ENCODE data around the gene FGF2. TPM values are rescaled to one million over a fixed set of nuclear protein-coding genes. Genes with fewer than 3 reads are reported as not detected.

The FGF2 gene
- total and polyA plus RNA-seq, 2 donors (not counting 1 experiment from before 2014, with no cell fraction given), result 0.13 TPM; not detected in 1

DNA sequence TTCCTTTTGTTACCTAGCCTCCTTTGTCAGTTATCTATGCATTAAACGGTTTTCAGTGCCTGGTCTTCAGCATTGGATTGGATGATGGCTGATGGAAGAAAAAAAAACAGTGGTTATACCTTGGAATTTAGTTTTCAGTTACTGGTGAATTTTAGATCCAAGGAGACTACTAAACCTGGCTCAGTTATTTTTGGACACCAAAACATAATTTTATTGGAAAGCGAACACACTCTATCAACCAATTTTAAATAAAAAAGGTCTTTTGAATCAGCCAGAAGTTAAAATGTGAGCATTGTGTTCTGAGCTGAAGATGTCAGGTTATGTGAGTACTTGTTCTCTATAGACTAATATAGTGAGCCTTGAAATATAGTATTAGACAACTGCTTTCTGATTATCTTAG is 32.1 kb downstream of the FGF2 start:
- H3K4me2 ChIP-seq (replicated peaks; ENCODE audit: low read depth, low read length, poor library complexity, severe bottlenecking), result no peak overlapping the region
- no peaks in the 10 kb centered on the region for H4K20me1 ChIP-seq (ENCODE audit: control insufficient read depth, insufficient read depth, low read length, poor library complexity, severe bottlenecking)
- Mint-ChIP-seq H3K4me1 (no peaks in the 10 kb centered on the region), H3K27me3 (peaks cover 20% of the 10 kb centered on the region), H3K9me3 (ENCODE audit: insufficient read depth) (no peaks in the 10 kb centered on the region), H3K27ac (no peak overlapping the region), H3K4me3 (no peak overlapping the region)
- H3K9me3 ChIP-seq (ENCODE audit: control extremely low read depth in 1 of 3, control insufficient read depth in 2 of 3, insufficient read depth in 1 of 3, low read length in 2 of 3), result no peaks in the 10 kb centered on the region
- DNase-seq (no peak), ATAC-seq (ENCODE audit: low read depth) (no peak)
- H3K4me1 ChIP-seq (ENCODE audit: control insufficient read depth in 2 of 2, insufficient read depth in 2 of 2, low read length in 2 of 2), result no peaks in the 10 kb centered on the region
- H2AFZ ChIP-seq (ENCODE audit: insufficient read depth, low read depth, low read length, poor library complexity, severe bottlenecking), result no peak overlapping the region
- no CpG with 5 or more reads among the region's 2 CpGs for WGBS (ENCODE audit: insufficient coverage)
- no peak overlapping the region for H3K27ac ChIP-seq (ENCODE audit: low read length in 2 of 2)
- intact Hi-C loops (cut with micrococcal nuclease), result no loop called here
- TF ChIP-seq, protein P1, sequence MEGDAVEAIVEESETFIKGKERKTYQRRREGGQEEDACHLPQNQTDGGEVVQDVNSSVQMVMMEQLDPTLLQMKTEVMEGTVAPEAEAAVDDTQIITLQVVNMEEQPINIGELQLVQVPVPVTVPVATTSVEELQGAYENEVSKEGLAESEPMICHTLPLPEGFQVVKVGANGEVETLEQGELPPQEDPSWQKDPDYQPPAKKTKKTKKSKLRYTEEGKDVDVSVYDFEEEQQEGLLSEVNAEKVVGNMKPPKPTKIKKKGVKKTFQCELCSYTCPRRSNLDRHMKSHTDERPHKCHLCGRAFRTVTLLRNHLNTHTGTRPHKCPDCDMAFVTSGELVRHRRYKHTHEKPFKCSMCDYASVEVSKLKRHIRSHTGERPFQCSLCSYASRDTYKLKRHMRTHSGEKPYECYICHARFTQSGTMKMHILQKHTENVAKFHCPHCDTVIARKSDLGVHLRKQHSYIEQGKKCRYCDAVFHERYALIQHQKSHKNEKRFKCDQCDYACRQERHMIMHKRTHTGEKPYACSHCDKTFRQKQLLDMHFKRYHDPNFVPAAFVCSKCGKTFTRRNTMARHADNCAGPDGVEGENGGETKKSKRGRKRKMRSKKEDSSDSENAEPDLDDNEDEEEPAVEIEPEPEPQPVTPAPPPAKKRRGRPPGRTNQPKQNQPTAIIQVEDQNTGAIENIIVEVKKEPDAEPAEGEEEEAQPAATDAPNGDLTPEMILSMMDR (IDR thresholded peaks at IDR 0.05), result no peak
- TF ChIP-seq EZH2 (IDR thresholded peaks at IDR 0.05; ENCODE audit: borderline replicate concordance, insufficient read depth, low read depth, low read length, poor library complexity, severe bottlenecking), result no peak
- no peak overlapping the region for H3K9ac ChIP-seq (ENCODE audit: low read length)
- H3K27me3 ChIP-seq (replicated peaks in 1 of 4; ENCODE audit: control extremely low read depth in 1 of 4, control insufficient read depth in 3 of 4, insufficient read depth in 4 of 4, low read length in 3 of 4), result peaks cover 0 to 3% (median 0%) of the 10 kb centered on the region in 4 experiments
- H3K4me3 ChIP-seq (ENCODE audit: control extremely low read depth in 1 of 5, extremely low read depth in 1 of 5, insufficient read depth in 1 of 5, low read depth in 2 of 5, low read length in 4 of 5), result no peak overlapping the region
- CTCF ChIA-PET, result no interaction called here
- H3K79me2 ChIP-seq (ENCODE audit: control insufficient read depth, insufficient read depth, low read length), result no peaks in the 10 kb centered on the region
- POLR2A ChIA-PET, result no interaction called here
- no peaks in the 10 kb centered on the region for H3K36me3 ChIP-seq (replicated peaks in 1 of 2; ENCODE audit: control extremely low read depth in 1 of 2, control insufficient read depth in 1 of 2, extremely low read depth in 1 of 2, insufficient read depth in 2 of 2, low read length in 1 of 2)

DNA sequence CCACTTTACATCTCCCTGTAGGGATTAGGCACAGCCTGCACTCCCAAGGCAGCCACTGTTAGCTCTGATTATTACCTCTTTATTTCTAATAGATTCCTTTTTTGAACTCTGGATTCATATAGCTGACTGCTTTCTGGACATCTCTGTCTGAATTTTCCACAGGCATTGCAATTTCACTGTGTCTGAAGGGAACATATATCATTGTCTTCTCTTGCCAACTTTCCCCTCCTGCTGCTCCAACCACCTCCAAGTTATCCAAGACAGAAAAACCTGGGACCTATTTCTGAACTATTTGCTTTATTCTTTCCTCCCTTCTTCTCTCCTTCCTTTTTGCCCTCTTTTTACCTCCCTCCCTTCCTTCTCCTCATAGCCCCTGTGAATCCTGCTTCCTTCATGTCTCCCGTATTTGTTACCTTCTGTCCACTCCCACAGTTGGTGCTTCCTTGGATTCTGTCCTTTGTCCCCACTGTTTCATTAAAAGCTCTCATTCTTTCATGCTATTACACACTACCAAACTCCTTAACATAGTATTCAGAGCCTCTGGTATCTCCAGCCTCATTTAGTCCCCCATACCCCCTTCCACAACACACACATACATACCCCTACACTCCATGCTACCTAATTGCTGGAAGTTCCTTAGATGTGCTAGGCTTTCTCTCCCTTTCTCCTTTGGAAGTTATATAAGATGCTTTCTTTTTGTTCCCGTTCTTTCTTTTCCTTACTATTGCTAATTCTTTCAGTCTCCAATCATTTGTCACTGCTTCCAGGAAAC is 34.7 kb downstream of the FGF2 start:
- Mint-ChIP-seq H3K9me3 (ENCODE audit: insufficient read depth) (no peaks in the 10 kb centered on the region), H3K4me1 (no peaks in the 10 kb centered on the region), H3K27ac (no peak overlapping the region), H3K4me3 (no peak overlapping the region), H3K27me3 (peaks cover 27% of the 10 kb centered on the region)
- H3K36me3 ChIP-seq (replicated peaks in 1 of 2; ENCODE audit: control extremely low read depth in 1 of 2, control insufficient read depth in 1 of 2, extremely low read depth in 1 of 2, insufficient read depth in 2 of 2, low read length in 1 of 2), result no peaks in the 10 kb centered on the region
- TF ChIP-seq, protein P1 (IDR thresholded peaks at IDR 0.05), result no peak
- TF ChIP-seq EZH2 (IDR thresholded peaks at IDR 0.05; ENCODE audit: borderline replicate concordance, insufficient read depth, low read depth, low read length, poor library complexity, severe bottlenecking), result no peak
- H3K27me3 ChIP-seq (replicated peaks in 1 of 4; ENCODE audit: control extremely low read depth in 1 of 4, control insufficient read depth in 3 of 4, insufficient read depth in 4 of 4, low read length in 3 of 4), result peaks cover 0 to 3% (median 0%) of the 10 kb centered on the region in 4 experiments
- no peaks in the 10 kb centered on the region for H3K4me1 ChIP-seq (ENCODE audit: control insufficient read depth in 2 of 2, insufficient read depth in 2 of 2, low read length in 2 of 2)
- intact Hi-C loops (cut with micrococcal nuclease), result no loop called here
- no peak for ATAC-seq (ENCODE audit: low read depth)
- no peak overlapping the region for H3K4me2 ChIP-seq (replicated peaks; ENCODE audit: low read depth, low read length, poor library complexity, severe bottlenecking)
- 88% methylated on average over 1 of the region's 2 CpGs for WGBS (ENCODE audit: insufficient coverage)
- H4K20me1 ChIP-seq (ENCODE audit: control insufficient read depth, insufficient read depth, low read length, poor library complexity, severe bottlenecking), result no peaks in the 10 kb centered on the region
- H3K27ac ChIP-seq (ENCODE audit: low read length in 2 of 2), result no peak overlapping the region
- H3K9ac ChIP-seq (ENCODE audit: low read length), result no peak overlapping the region
- no peak overlapping the region for H2AFZ ChIP-seq (ENCODE audit: insufficient read depth, low read depth, low read length, poor library complexity, severe bottlenecking)
- no peaks in the 10 kb centered on the region for H3K79me2 ChIP-seq (ENCODE audit: control insufficient read depth, insufficient read depth, low read length)
- ChIA-PET POLR2A (no interaction called here), CTCF (no interaction called here)
- H3K9me3 ChIP-seq (ENCODE audit: control extremely low read depth in 1 of 3, control insufficient read depth in 2 of 3, insufficient read depth in 1 of 3, low read length in 2 of 3), result no peaks in the 10 kb centered on the region
- DNase-seq, result no peak
- no peak overlapping the region for H3K4me3 ChIP-seq (ENCODE audit: control extremely low read depth in 1 of 5, extremely low read depth in 1 of 5, insufficient read depth in 1 of 5, low read depth in 2 of 5, low read length in 4 of 5)
